Thyroid gland (tissue), 4 donors: ENCODE results near the gene PRPF19. TPM values are rescaled to one million over a fixed set of nuclear protein-coding genes. Genes with fewer than 3 reads are reported as not detected.
A peak's percentile ranks its signal among the peaks of the same experiment; 100 is the strongest.

Experiments
- DNase-seq, 2 donors: peaks; one replicate each; pipeline ENCODE4 v3.0.0-alpha.2; 2019
- H3K27ac ChIP-seq, 3 donors: fragments of 200-600 bp; sonication (generic); 1 replicate in 2 of 3; 2 replicates in 1 of 3; pipeline ENCODE4 v1.5.1; 2016 to 2019; ENCODE audit warnings: mild to moderate bottlenecking in 1 of 3, moderate library complexity in 1 of 3
- H3K27me3 ChIP-seq: fragments of 200-600 bp; sonication (generic); one replicate; pipeline ENCODE4 v1.5.1; 2019
- H3K36me3 ChIP-seq, 2 donors: fragments of 200-600 bp; sonication (generic); one replicate each; pipeline ENCODE4 v1.5.1; 2016 to 2019
- H3K4me1 ChIP-seq, 2 donors: fragments of 200-600 bp; sonication (generic); one replicate each; pipeline ENCODE4 v1.5.1; 2017 to 2019
- H3K4me3 ChIP-seq, 3 donors: fragments of 200-600 bp; sonication (generic); replicated peaks in 1 of 3; 1 replicate in 2 of 3; 2 replicates in 1 of 3; pipeline ENCODE4 v1.5.1; 2016; ENCODE audit warnings: mild to moderate bottlenecking in 1 of 3
- H3K9me3 ChIP-seq: fragments of 200-600 bp; sonication (generic); one replicate; pipeline ENCODE4 v1.5.1; 2017
- CTCF ChIP-seq, 6 experiments: fragments of 200-600 bp in 3 of 6; fragments of 450-650 bp in 3 of 6; sonication (generic) in 3 of 6; IDR thresholded peaks; one replicate each; pipeline ENCODE4 v1.5.1; 2016 to 2019; ENCODE audit warnings: antibody characterized with exemption in 6 of 6, mild to moderate bottlenecking in 2 of 6, inconsistent platforms in 1 of 6, moderate library complexity in 1 of 6
- POLR2A ChIP-seq, 2 donors: fragments of 450-650 bp; IDR thresholded peaks; one replicate each; pipeline ENCODE4 v1.6.1; 2017; ENCODE audit warnings: antibody characterized with exemption in 2 of 2, mild to moderate bottlenecking in 2 of 2, moderate library complexity in 1 of 2
- WGBS, 2 donors: methylation state at CpG; one replicate each; pipeline ENCODE4 v1.1.5; 2017; 5-methylcytosine and 5-hydroxymethylcytosine counted together
- intact Hi-C: fragments of 100-400 bp; cut with DNase I; formaldehyde crosslinking; loops from one replicate; pipeline ENCODE4 v1.15.1; 2023
- total RNA-seq, 4 donors: library from RNA; depleted of rRNA; stranded (reverse); fragments of >200 nt; gene quantifications; one replicate each; pipeline ENCODE4 v1.2.3, GENCODE V29; 2016

PRPF19 gene
- total RNA-seq, 4 donors from 2014 or later = 38.0 to 94.4 (median 71.5) TPM

GRCh38 chr11:60897496-60897895 is 8.9 kb downstream of the PRPF19 start:
- Histone ChIP-seq H3K4me3 (no peak overlapping the region), H3K36me3 (peaks cover 75 to 87% of the 10 kb centered on the region in 2 donors), H3K27ac (no peak overlapping the region), H3K4me1 (no peaks in the 10 kb centered on the region), H3K9me3 (no peaks in the 10 kb centered on the region), H3K27me3 (no peaks in the 10 kb centered on the region)
- intact Hi-C loops = loop anchor here (5.0 kb wide), 1 partner anchor 70 kb away; no protein-coding TSS in a partner anchor
- 90 to 97% methylated on average over 4 of the region's 4 CpGs for WGBS, 2 donors
- TF ChIP-seq POLR2A (IDR thresholded peaks at IDR 0.05) = no peak
- no peak for TF ChIP-seq CTCF (IDR thresholded peaks at IDR 0.05)
- no peak for DNase-seq

- 84 to 92% methylated on average over 5 of the region's 5 CpGs for WGBS, 2 donors
- Histone ChIP-seq H3K36me3 (peaks cover 59 to 71% of the 10 kb centered on the region in 2 donors), H3K4me1 (no peaks in the 10 kb centered on the region), H3K9me3 (no peaks in the 10 kb centered on the region), H3K4me3 (no peak overlapping the region), H3K27ac (no peak overlapping the region), H3K27me3 (no peaks in the 10 kb centered on the region)
- TF ChIP-seq POLR2A (IDR thresholded peaks at IDR 0.05) (no peak), CTCF (IDR thresholded peaks at IDR 0.05) (no peak)
- intact Hi-C loops = loop anchor here (5.0 kb wide), 1 partner anchor 68 kb away; no protein-coding TSS in a partner anchor
- DNase-seq = no peak
Measured at GRCh38 chr11:60895687-60896086, 10.7 kb downstream of the PRPF19 start.

DNA sequence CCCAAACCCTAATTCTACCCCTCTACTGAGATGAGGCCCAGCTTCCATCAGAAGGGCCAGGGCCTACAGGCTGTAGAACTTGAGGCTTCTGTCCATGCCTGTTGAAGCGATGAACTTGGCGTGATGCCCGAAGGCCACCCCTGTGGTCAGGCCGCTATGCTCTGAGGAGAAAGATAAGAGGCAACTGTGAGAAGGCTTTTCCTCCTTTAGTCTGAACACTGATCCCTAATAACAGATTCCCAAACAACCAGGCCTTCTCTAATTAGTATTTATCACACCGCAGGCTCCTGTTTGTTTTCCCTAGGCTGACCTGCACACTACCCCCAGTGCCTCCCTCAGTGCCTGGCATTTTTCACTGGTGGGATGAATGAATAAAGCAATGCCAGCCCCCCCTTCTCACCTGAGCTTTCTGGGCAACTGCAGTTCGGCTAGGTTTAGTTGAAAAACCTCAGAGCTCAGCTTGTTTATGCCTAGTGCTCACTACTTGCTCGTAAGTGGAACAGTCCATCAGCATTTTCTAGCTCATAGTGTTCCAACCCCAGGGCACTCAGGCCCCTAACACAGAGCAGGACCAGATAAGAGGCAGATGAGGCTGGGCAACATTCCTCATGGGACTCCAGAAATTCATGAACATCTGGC is 15.2 kb downstream of the PRPF19 start:
- H3K4me1 ChIP-seq = no peaks in the 10 kb centered on the region
- H3K36me3 ChIP-seq = peaks cover 21 to 36% of the 10 kb centered on the region in 2 donors
- no peaks in the 10 kb centered on the region for H3K27me3 ChIP-seq
- TF ChIP-seq POLR2A (IDR thresholded peaks at IDR 0.05) (no peak), CTCF (IDR thresholded peaks at IDR 0.05) (no peak)
- no peak overlapping the region for H3K27ac ChIP-seq
- H3K4me3 ChIP-seq = no peak overlapping the region
- 72% methylated on average over 7 of the region's 7 CpGs for WGBS, 2 donors
- no peaks in the 10 kb centered on the region for H3K9me3 ChIP-seq
- peak; percentile 61 to 64 for DNase-seq
- intact Hi-C loops = no loop called here

DNA sequence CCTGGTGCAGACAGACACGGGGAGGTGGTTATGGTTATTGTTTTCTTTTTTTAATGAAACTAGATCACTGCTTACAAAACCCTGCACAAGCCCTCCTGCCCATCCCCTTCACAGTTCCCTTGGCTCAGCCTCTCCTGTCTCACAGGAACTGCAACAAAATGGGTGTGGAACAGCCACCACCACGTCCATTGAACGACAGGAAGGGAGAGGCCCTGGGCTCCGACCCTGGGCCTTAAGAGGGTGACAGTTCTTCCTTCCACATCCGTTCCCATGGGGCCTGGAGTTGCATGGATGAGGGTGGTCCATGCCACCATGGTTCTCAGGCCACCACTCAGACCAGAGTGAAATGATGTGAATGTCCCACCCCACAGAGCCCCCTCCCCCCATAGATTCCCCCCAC is 15.7 kb downstream of the PRPF19 start:
- Histone ChIP-seq H3K4me3 (no peak overlapping the region), H3K27ac (no peak overlapping the region), H3K36me3 (peaks cover 16 to 31% of the 10 kb centered on the region in 2 donors), H3K4me1 (no peaks in the 10 kb centered on the region), H3K9me3 (no peaks in the 10 kb centered on the region), H3K27me3 (no peaks in the 10 kb centered on the region)
- intact Hi-C loops = no loop called here
- whole genome bisulfite sequencing, 2 donors = 57 to 63% methylated on average over 4 to 5 of the region's 5 CpGs
- DNase-seq = no peak
- no peak for TF ChIP-seq POLR2A (IDR thresholded peaks at IDR 0.05)
- TF ChIP-seq CTCF (IDR thresholded peaks at IDR 0.05) = no peak

- no peaks in the 10 kb centered on the region for H3K27me3 ChIP-seq
- intact Hi-C loops = no loop called here
- no peak for DNase-seq
- TF ChIP-seq CTCF (IDR thresholded peaks at IDR 0.05) (no peak), POLR2A (IDR thresholded peaks at IDR 0.05) (no peak)
- H3K4me3 ChIP-seq = no peak overlapping the region
- H3K27ac ChIP-seq = no peak overlapping the region
- peaks cover 8 to 23% of the 10 kb centered on the region in 2 donors for H3K36me3 ChIP-seq
- H3K4me1 ChIP-seq = no peaks in the 10 kb centered on the region
- H3K9me3 ChIP-seq = no peaks in the 10 kb centered on the region
- 67 to 70% methylated on average over 6 of the region's 6 CpGs for WGBS, 2 donors
Measured at GRCh38 chr11:60889869-60890311, 16.5 kb downstream of the PRPF19 start.
